GM21390 (cell line): ENCODE data around the gene SMARCB1.

Source experiments
- ATAC-seq: cut with Tn5 transposase; IDR thresholded peaks from one replicate; pipeline ENCODE4 v1.9.1; 2021; ENCODE audit not compliant: unreplicated experiment

SMARCB1 gene

GRCh38 chr22:23801238-23801821, 14.6 kb downstream of the SMARCB1 start:
- ATAC-seq: no peak

DNA sequence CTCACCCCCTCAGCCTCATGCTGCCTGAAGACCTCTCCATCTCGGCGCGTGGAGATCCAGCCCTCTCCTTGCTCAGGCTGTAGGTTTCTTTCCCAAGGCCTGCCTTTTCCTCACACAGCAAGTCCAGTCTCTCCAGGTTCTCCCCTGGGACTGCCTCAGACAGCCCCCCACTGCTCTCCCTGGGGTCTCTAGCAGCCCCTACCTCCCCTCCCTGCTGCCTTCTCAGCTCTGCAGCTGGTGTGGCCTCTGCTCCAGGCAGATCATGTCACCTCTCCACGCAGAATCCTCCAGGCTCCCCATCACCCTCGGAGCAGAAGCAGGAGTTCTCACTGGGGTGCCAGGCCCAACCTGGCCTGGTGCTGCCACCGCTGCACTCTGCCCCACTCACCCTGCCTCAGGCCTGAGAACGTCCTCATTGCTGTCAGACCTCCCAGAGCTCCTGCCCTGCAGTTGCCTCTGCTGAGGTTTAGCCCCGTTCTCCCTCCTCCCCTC, 15.2 kb downstream of the SMARCB1 start:
- no peak for ATAC-seq

- no peak for ATAC-seq
These were observed 16.4 kb downstream of the SMARCB1 start for GRCh38 chr22:23803001-23803819.

GRCh38 chr22:23804781-23805291, 18.1 kb downstream of the SMARCB1 start:
- no peak for ATAC-seq

DNA sequence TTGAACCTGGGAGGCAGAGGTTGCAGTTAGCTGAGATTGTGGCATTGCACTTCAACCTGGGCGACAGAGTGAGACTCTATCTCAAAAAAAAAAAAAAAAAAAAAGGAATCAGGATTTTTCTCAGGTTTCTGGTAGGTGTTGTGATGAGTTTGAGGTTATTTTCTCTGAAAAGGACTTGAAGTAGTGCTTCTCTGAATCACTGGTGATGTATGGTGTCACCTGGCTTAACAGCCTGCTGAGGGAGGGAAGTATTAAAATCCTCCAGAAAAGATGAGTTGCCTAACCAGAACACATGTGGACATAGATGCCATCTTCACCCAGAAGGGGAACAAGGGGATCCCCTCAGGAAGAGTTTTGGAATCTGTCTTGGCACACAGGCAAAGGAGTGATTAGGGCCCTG, 20.1 kb downstream of the SMARCB1 start:
- ATAC-seq: no peak

GRCh38 chr22:23812378-23812777, 25.6 kb downstream of the SMARCB1 start:
- no peak for ATAC-seq

DNA sequence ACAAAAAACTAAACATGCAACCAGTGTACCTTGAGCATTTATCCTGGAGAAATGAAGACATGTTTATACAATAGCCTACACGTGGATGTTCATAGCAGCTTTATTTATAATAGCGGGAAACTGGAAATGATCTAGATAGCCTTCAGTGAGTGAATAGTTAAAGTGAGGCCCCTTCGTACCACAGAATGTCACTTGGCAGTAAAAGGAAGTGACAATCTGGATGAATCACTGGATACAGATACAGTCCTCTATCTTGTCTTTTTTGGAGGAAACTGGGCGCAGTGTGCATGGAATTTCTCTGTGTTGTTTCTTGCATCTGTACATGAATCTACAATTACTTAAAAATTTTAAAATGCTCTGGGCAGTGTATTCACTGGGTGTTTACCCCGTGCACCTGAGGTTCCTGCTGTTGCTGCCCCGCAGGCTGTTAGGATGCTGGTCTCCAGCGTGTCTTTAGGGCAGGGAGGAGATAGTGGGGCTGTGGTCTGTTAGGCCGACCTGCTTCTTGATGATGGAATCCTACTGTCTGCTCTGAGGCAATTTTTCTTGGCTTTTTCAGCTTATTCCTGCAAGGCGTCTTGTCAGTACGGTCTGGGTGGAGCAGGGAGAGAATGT, 28.9 kb downstream of the SMARCB1 start:
- ATAC-seq: no peak

DNA sequence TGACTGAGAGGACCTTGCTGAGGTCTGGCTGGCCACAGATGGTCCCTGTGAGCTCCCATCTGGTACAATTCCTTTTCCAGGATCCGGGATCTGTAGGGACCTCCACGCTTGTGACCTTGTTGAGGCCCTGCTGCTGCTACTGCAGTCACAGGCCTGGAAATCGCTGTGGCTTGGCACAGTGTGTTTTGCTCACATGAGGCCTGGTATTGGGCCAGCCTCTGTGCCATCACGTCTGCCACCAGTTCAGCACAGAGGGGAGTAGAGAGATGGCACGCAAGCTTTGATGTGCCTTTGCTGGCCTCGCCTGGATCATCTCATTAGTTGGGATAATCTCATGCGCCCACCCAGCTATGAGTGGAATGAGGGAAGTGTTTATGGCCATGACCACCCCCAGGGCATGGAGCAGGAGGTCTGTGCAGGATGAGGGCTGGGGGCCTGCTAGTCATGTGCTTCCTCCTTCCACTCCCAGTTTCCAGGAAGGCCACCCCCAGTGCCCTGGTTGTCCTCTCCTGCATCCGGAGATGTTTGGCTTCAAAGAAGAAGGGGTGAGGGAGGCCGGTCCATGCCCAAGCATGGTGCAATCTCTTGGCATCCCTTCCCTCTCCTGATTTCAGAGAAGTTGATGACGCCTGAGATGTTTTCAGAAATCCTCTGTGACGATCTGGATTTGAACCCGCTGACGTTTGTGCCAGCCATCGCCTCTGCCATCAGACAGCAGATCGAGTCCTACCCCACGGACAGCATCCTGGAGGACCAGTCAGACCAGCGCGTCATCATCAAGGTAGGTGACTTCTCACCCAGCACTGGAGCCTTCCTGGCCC, 29.6 kb downstream of the SMARCB1 start:
- no peak for ATAC-seq

DNA sequence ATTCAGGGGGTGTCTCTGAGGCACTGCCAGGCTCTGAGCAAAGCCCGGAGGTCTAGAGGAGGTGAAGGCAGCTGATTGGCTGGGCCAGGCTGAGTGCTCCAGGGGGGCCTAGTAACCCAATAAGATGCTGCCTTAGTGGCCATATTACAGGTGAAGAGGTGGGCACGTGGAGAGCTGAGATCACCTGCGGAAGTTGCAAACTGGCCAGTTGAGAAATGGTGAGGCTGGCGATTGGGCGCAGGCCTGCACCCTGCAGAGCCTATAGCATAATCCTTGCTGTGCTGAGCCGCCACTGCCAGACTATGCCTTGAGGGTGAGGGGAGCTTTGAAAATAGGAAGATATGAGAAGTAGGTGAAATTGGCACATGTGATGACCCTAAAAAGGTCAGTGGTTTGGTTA, 30.4 kb downstream of the SMARCB1 start:
- no peak for ATAC-seq

GRCh38 chr22:23818541-23818940, 31.8 kb downstream of the SMARCB1 start:
- ATAC-seq: no peak

DNA sequence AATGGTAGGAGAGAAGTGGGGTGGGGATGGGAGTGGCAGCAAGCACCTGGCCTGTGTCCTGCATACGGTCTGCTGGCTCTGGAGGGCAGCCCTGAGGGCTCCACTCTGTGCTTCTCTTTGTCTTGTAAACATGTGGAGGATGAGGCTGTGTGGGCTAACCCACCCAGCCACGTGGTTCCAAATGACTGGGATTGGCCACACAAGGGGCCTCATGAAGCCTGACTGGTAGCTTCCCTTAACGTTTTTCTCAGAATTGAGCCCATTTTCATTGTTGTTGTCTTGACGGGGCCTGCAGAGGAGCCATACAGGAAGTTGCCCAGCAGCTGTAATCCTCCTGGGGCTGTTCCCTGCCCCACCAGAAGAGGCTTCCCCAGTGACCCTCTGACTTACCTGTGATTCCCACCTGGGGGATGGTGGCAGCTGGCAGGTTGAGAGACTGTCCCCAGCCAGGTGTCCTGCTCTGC, 34.0 kb downstream of the SMARCB1 start:
- ATAC-seq: no peak

- ATAC-seq: no peak
These were observed 35.4 kb downstream of the SMARCB1 start for GRCh38 chr22:23822101-23822671.

GRCh38 chr22:23823331-23823791, 36.6 kb downstream of the SMARCB1 start:
- ATAC-seq: no peak

DNA sequence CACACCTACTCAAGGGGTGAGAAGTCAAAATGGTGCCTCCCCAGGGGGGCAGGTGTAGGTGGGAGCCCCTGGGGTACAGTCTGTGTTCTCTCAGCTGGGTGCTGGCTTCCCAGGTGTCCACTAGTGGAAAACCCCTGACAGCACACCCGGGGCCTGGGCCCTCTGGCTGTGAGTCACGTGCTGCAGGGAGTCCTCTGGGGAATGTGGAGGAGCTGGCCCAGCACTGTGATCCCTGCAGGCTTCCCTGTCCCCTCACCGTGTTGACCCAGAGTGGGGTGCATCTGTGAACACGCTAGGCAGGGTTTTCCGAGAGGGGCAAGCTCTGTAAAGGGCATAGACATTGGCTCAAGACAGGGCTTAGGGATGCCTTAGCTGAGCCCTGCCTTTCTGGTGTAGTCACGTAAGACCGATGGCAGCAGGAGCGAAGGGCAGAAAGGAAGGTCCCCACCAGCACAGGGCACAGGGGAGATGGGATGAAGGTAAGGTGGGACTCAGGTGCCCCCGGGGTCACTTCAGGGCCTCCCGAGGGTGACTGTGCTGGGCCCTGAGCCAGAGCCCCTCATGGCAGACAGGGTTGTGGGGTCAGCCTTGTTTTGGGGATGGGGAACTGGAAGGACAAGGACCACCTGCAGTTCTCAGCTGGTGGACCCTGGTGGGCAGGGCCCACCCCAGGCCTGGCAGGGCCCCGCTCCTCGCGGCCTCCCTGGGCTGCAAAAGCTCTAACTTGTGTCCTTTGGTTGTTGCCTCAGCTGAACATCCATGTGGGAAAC, 37.9 kb downstream of the SMARCB1 start:
- no peak for ATAC-seq

DNA sequence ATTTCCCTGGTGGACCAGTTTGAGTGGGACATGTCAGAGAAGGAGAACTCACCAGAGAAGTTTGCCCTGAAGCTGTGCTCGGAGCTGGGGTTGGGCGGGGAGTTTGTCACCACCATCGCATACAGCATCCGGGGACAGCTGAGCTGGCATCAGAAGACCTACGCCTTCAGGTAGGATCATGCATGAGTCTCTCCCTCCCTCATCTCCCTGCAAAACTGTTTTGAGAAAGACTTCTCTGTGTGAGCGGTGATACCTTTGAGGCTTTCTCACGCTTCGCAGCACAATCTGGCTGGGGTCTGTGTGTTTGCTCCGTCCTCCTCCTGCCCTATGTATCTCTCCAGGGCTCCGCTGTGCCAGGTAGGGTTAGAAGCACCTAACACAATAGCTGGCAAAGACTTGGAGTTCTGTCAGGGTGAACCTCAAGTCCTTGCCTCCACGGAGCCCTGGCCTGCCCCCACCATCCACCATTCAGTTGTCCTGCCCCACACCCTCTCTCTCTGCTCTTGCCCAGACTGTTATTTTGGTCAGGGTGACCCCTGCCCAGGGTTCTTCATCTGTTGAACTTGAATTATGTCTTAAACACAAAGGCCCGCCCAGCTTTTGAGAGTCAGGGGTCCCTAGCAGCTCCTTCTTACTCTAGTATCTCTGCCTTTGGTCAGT, 38.6 kb downstream of the SMARCB1 start:
- ATAC-seq: no peak

GRCh38 chr22:23826510-23827350, 40.0 kb downstream of the SMARCB1 start:
- ATAC-seq: no peak

DNA sequence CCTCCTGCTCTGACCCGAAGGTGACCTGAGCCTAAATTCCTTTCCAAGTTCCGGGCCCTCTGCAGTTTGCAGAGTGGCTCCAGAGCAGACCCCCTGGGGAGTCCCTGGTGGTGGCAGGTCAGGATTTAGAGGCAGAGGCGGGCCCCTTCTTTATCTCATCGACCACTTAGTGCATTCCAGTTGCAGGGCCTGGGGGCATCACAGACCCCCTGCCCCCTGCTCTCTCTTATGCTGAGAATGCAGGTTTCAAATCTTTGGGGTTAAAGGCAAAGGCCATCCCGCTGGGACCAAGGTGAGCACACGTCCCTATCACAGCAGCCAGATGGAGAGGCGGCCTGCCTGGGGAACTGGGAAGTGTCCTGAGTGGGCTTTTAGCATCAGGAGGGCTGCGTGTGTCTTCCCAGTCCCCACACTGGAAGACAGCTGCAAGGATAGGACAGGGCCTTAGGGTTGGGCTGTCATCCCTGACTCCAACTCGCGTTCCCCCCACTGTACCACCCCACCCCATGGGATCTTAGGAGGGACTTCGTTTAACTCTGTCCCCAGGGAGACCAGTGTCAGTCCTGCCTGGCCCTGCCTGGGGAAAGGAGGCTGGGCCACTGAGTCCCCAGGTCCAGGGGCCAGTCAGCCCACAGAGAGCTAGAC, 40.7 kb downstream of the SMARCB1 start:
- no peak for ATAC-seq
